GM12892 (cell line): ENCODE measurements around the gene UFD1.

Experiments
- POLR2A ChIP-seq: IDR thresholded peaks from 2 replicates; pipeline ENCODE4 v1.6.1; 2011; ENCODE audit warnings: low read depth, low read length, control low read depth
- POLR2AphosphoS5 ChIP-seq: IDR thresholded peaks from 2 replicates; pipeline ENCODE4 v1.6.1; 2011; ENCODE audit warnings: low read depth, low read length, control low read depth

DNA sequence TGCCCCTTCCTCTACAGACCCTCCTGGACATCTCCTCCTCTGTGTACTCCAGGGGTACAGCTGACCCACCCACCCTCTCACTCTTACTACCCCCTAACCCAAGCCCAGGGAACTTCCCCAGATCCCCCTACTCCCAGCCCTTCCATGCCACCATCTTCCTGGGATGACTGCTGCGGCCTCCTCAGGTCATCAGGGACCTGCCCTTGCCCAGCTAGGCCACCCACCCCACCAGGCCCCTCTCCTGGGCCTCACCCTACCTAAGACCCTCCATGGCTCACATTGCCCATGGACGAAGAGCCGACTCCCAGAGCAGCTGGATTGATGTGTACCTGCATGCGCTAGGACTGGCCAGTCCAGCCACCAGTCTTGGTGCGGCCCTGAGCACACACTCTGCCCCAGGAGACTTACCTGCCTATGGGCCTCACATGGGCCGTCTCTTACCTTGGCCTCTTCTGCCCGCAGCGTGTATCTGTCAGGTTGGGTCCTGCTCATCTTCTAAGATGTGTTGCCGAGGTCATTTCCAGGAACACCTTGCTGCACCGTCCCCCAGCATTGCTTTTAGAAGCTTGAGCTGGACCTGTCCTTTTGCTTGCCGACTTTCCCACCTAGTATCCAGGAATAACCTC, 47.2 kb upstream of the UFD1 start:
- TF ChIP-seq POLR2A, result no peak
- TF ChIP-seq POLR2AphosphoS5, result no peak
